Embryonic facial prominence (tissue), 1 donor: ENCODE measurements around the gene HSCB.
"Not testable (repeated sequence)": the region's sequence is repeated elsewhere in the genome, so short reads cannot be mapped to it uniquely, and the experiment has no call there.

ENCODE experiments used
- DNase-seq: peaks from one replicate; pipeline ENCODE4 v3.0.0-alpha.2; 2016; ENCODE audit errors: extremely low spot score

Gene HSCB

GRCh38 chr22:28741785-28742561, at the start of gene HSCB, which contains the start of gene CHEK2:
TSS of gene HSCB (plus strand) at chr22:28742039. CDS start at chr22:28742096, 57 bp downstream.
TSS of gene CHEK2 (minus strand) at chr22:28741820. CDS start at chr22:28734721, 7,099 bp downstream.
- DNase-seq = peak; percentile 99

DNA sequence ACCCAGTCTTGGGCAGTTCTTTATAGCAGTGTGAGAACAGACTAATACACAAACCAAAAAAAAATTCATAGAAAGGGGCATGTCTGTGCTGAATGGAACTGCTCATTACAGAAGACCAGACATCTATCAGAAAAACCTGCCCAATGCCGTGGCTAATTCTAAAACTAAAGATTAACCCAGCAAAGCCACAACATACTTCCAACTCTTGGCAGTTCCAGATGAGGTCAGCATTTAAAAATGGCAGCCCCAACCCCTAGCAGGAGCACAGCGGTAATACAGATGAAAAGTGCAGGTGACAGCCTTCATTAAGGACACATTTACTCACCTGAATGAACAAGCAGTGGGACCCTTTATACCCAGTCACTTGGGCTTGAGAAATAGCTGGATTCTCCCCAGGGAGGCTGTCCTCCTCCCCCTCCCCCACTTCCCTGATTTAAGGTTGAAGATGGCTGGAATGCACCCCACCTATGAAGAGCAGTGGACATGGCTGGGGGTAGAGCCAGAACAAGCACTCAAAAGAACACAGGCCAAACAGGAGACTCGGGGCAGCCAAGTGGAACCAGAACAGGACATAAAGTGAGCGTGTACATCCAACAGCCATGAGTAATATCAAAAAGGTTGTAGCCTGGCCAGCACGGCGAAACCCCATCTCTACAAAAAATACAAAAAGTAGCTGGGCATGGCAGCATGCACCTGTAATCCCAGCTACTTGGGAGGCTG, 48.6 kb upstream of the HSCB start:
- DNase-seq = not testable (repeated sequence)

DNA sequence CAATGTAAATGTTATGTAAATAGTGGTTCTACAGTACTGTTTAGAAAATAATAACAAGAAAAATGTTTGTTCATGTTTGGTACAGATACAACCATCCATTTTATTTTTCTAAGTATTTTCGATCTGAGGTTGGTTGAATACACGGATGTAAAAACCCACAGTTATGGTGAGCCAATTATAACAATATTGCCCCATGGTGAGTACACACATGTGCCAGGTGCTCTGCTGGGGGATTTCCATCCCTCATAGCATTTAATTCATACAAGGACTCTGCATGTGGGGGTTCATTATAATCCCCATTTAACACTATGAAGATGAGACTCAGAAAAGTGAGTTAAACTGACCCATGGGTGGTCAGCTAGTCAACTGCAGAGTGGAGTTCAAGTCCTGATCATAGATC, 38.9 kb upstream of the HSCB start:
- no peak for DNase-seq

DNA sequence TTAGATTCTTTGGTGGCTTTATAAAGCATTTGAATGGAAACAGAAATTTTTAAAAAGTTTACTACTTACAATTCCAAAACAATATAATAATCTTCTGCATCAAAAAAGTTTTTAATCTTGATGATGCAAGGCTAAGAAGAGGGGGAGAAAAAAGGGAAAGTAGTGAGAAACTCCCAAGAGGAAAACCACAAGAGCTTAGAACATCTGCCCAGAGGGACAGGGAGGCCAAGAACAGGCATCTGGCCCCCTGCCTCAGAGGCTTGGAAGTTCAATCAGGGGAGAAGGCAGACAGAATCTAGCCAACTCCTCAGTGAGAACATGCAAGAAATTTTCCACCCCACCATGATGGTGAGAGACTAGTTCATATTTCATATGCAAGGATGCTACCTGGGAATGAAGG, 38.4 kb upstream of the HSCB start:
- DNase-seq = no peak

DNA sequence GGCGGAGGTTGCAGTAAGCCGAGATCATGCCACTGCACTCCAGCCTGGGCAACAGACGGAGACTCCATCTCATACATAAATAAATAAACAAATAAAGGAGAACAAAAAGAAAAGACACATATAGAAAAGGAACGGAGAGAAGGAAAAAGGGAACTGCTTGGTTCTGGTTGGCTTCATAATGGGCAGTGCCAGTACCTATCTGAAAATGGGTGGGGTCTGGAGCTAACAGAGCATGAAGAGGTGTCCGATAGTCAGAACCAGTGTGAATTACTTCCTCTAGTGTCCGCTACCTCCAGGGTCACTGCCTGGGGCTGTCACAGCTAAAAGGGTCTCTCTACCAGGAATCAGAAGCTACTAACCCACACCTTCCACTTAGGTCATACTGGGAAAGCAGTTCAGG, 35.0 kb upstream of the HSCB start:
- DNase-seq = no peak

DNA sequence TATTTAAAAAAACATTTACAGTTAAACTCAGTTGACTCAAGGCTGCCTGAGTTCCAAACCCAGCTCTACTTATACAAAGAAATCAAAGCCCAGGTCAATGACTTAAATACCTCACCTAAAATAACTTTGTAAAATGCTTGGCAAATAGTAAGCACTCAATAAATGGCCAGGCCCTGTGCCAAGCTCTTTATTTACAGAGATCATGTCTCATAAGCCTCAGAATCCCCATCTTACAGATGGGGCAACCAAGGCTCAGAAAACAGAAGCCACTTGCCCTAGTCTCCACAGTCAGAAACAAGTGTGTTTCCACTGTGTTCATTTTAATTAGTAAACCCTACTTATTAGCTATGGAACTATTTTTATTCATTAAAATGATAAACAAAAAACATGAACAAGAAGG, 31.7 kb upstream of the HSCB start:
- DNase-seq = no peak

DNA sequence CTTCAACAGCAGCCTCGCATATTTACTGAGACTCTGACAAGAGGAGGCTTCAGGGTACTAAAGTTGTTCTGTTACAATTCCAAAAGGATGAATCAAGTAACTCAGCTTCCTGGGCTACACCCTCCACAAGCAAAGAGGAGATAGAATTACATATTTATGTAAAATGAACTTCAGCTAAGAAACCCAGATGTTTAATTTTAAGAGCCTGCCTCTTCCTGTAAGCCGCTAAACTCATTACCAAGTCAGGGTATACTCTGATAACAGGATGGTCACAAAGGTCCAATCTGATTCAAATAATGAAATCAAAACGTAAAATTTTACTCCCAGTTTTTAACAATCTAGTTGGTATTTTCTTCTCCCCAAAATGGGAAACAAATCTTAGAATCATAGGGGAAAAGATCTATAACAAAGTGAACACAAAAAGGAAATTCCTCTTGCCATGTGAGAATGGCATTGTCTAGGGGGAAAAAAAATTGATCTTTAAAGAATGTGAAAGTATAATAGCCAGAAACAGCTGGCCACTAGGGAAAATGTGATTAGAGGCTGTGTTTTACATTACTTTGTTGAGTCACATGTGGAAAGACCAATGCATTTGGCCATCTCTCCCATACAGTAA, 31.2 kb upstream of the HSCB start:
- DNase-seq = peak; percentile 31

GRCh38 chr22:28711341-28711740, 30.5 kb upstream of the HSCB start:
- DNase-seq = no peak

GRCh38 chr22:28711820-28712777, 29.7 kb upstream of the HSCB start:
- no peak for DNase-seq

DNA sequence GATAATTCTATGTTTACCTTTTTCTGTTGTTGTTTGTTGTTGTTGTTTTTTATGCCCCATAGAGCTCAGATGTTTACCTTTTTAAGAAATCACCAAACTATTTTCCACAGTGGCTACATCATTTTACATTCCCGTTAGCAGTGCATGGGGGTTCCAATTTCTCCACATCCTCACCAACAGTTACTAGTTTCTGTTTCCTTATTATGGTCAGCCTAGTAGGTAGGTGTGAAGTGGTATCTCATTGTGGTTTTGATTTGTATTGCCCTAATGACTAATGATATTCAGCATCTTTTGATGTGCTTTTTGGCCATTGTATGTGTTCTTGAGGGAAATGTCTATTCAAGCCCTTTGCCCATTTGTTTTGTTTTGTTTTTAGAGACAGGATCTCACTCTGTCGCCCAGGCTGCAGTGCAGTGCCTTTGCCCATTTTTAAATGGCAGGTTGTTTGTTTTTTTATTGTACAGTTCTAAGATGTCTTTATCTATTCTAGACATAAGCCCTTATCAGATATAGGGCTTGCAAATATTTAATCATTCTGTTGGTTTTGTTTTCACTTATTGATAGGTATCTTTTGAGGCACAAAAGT, 27.7 kb upstream of the HSCB start:
- no peak for DNase-seq

GRCh38 chr22:28715611-28716010, 26.2 kb upstream of the HSCB start:
- DNase-seq = no peak

DNA sequence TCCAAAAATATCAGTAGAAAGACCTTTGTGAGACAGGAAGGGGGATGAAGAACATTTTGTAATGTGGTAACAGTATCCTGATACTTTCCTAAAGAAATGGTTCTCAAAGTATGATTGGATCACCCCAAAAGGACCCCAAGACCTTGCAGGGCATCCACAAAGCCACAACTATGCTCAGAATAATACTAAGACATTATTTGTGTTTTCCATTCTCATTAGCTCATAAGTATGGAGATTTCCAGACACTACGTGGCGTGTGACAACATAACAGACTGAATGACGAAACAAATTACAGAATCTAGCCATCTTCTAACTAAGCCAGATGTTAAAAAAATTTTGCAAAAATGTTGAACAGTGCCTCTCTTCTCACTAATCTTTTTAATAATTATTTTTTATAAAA, 25.2 kb upstream of the HSCB start:
- no peak for DNase-seq

GRCh38 chr22:28718044-28718443, 23.8 kb upstream of the HSCB start:
- DNase-seq = no peak

GRCh38 chr22:28728002-28728401, 13.8 kb upstream of the HSCB start:
- DNase-seq = no peak

DNA sequence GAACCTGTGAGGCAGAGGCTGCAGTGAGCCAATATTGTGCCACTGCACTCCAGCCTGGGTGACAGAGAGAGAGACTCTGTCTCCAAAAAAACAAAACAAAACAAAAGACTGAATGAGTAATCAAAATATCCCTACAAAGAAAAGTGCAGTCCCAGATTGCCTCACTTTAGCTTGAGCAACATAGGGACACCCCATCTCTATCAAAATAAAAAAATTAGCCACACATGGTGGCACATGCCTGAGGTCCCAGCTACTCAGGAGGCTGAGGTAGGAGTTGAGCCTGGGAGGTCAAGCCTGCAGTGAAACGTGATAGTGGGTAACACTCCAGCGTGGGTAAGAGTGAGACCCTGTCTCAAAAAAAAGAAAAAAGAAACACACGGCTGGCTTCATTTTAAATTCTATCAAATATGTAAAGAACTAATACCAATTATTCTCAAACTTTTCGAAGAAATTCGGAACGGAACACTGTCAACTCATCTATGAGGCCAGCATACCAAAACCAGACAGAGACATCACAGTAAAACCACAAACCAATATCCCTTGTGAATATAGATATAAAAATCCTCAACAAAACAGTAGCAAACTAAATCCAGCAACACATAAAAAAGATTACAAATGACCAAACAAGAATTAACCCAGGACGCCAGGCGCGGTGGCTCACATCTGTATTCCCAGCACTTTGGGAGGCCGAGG, 13.1 kb upstream of the HSCB start:
- DNase-seq = no peak

DNA sequence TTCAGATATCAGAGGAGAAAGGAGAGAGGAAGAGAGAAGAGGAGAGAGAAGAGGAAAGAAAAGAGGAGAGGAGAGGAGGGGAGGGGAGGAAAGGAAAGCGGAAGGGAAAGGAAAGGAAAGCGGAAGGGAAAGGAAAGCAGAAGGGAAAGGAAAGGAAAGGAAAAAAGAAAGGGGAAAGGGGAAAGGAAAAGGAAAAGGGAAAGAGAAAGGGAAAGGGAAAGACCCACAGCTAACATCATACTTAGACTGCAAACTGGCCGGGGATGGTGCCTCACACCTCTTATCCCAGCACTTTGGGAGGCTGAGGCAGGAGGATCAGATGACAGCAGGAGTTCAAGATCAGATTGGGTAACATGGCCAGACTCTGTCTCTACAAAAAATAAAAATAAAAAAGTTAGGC, 11.7 kb upstream of the HSCB start:
- no peak for DNase-seq

GRCh38 chr22:28734393-28734792, 7.4 kb upstream of the HSCB start:
- DNase-seq = no peak

- DNase-seq = no peak
These were observed 5.3 kb upstream of the HSCB start for GRCh38 chr22:28736301-28737155.

- no peak for DNase-seq
These were observed 4.1 kb upstream of the HSCB start for GRCh38 chr22:28737701-28738100.

DNA sequence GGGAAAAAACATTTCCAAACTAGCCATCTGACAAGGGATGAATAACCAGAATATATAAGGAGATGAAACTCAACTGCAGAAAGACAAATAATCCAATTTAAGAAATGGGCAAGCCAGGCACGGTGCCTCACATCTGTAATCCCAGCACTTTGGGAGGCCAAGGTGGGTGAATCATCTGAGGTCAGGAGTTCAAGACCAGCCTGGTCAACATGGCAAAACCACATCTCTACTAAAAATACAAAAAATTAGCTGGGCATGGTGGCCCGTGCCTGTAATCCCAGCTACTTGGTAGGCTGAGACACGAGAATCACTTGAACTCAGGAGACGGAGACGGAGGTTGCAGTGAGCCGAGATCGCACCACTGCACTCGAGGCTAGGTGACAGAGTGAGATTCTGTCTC, 3.0 kb upstream of the HSCB start:
- DNase-seq = not testable (repeated sequence)
